Ectodermal cell (in vitro differentiated cells): ENCODE data around the gene PMVK.

Source experiments
- H3K27ac ChIP-seq: 2 replicates; pipeline ENCODE4 v1.7.0; 2013; ENCODE audit warnings: mild to moderate bottlenecking, low read depth, low read length; ENCODE audit not compliant: insufficient read depth, poor library complexity, severe bottlenecking
- H3K27me3 ChIP-seq: 2 replicates; pipeline ENCODE4 v1.7.0; 2013; ENCODE audit warnings: mild to moderate bottlenecking, low read length; ENCODE audit not compliant: insufficient read depth, control insufficient read depth, poor library complexity, severe bottlenecking
- H3K36me3 ChIP-seq: one replicate; pipeline ENCODE4 v1.7.0; 2013; ENCODE audit warnings: low read length; ENCODE audit not compliant: control insufficient read depth, insufficient read depth
- H3K4me1 ChIP-seq: one replicate; pipeline ENCODE4 v1.7.0; 2013; ENCODE audit warnings: low read length; ENCODE audit not compliant: control insufficient read depth, insufficient read depth
- H3K4me3 ChIP-seq: 2 replicates; pipeline ENCODE4 v1.7.0; 2013; ENCODE audit warnings: low read depth, low read length, control low read depth; ENCODE audit not compliant: insufficient read depth
- H3K9me3 ChIP-seq: 2 replicates; pipeline ENCODE4 v1.7.0; 2013; ENCODE audit warnings: mild to moderate bottlenecking, low read length, moderate library complexity; ENCODE audit not compliant: control insufficient read depth
- WGBS, 2 experiments: methylation state at CpG; one replicate each; pipeline ENCODE4 v1.1.7; 2013; ENCODE audit warnings: missing lambda C conversion rate in 2 of 2; 5-methylcytosine and 5-hydroxymethylcytosine counted together

The PMVK gene

GRCh38 chr1:154879038-154879421 lies 57.5 kb downstream of the PMVK start:
- H3K36me3 ChIP-seq, result no peaks in the 10 kb centered on the region
- no peaks in the 10 kb centered on the region for H3K9me3 ChIP-seq
- no peak overlapping the region for H3K27ac ChIP-seq
- no peaks in the 10 kb centered on the region for H3K4me1 ChIP-seq
- H3K27me3 ChIP-seq, result no peaks in the 10 kb centered on the region
- H3K4me3 ChIP-seq, result no peak overlapping the region
- 87% methylated on average over 16 of the region's 16 CpGs for WGBS, 2 experiments

DNA sequence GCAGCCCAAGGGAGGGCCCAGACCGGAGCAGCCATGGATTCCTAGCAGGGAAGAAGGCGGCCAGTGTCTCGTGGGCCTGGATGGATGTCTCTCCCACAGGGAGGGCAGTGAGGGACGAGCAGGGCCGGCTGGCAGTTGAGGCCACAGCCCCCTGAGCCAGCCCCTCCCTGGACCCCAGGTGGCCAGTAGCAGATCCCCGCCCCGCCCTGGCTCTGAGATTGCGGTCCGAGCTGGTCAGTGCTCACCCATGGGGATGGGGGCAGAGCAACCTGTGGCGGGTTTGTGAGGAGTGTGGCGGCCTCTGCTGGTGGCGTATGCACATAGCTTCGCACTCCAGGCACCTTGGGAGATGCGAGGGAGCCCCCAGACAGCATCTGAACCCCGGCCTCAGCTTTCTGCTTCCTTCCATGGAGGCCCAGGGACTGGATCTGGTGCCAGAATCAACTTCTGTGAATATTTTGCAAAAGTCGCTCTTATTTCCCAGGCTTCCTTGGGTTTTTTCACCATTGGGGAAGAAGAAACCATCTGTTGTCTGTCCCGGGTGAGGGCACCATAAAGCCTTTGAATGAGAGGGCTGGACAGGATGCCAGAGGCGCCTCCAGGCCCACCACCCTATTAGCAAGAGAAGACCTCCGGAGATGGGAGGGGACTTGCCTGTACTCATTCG lies 58.0 kb downstream of the PMVK start:
- WGBS, 2 experiments, result 22 to 23% methylated on average over 20 of the region's 20 CpGs
- H3K36me3 ChIP-seq, result no peaks in the 10 kb centered on the region
- no peaks in the 10 kb centered on the region for H3K9me3 ChIP-seq
- H3K27me3 ChIP-seq, result no peaks in the 10 kb centered on the region
- no peak overlapping the region for H3K4me3 ChIP-seq
- H3K27ac ChIP-seq, result no peak overlapping the region
- H3K4me1 ChIP-seq, result no peaks in the 10 kb centered on the region

DNA sequence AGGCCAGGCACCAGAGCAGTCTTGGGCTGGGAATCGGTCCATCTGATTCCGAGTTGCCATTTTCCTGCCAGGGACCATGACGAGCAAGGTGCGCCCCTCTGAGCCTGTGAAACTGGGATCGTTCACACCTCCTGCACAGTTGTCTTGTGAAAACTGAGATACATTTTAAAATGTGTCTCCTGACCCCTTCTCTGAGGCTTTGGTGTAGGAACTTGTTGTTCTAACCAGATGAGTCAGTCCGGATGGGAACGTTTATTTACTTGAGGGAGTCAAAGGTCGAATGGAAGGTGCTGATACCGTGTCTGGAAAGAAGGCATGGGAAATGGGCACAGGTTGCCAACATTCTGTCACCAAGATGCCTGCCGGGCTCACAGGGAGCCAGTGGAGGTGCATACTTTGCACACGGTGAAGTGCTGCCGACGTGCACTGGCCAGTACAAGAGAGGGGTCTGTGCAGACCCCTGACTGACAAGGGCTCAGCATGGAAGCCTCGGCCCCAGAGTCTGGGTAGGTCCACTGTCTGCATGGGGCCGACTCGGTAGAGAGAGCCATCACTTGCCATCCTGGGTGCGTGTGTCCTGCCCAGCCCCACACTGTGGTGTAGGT lies 59.0 kb downstream of the PMVK start:
- WGBS, 2 experiments, result 91 to 93% methylated on average over 17 of the region's 17 CpGs
- Histone ChIP-seq H3K36me3 (no peaks in the 10 kb centered on the region), H3K4me3 (no peak overlapping the region), H3K4me1 (no peaks in the 10 kb centered on the region), H3K9me3 (no peaks in the 10 kb centered on the region), H3K27ac (no peak overlapping the region), H3K27me3 (no peaks in the 10 kb centered on the region)

DNA sequence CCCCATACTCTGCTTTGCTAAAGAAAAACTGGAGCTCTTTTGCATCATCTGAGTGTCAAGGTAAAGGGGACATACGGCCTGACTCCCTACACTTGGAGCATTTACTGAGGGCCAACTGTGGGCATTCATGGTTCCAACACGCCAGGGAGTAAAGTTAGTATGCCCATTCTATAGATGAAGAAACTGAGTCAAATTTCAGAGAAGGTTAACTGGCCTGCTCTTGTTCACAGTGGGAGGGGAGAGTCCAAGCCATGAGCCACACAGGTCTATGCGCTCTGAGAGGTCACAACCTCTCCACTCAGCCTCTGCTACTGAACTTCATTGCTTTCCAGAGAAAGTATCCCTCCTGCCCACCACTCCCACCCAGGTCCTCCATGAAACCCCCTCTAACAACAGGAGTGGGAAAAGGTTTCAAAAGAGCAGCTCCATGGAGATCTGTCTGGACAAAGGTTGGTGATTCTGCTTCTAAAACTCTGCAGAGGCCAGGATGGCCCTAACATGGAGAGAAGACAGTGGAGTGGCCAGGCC lies 59.6 kb downstream of the PMVK start:
- H3K27ac ChIP-seq, result no peak overlapping the region
- 91% methylated on average over 3 of the region's 3 CpGs for WGBS, 2 experiments
- no peaks in the 10 kb centered on the region for H3K27me3 ChIP-seq
- H3K4me1 ChIP-seq, result no peaks in the 10 kb centered on the region
- no peaks in the 10 kb centered on the region for H3K36me3 ChIP-seq
- H3K4me3 ChIP-seq, result no peak overlapping the region
- no peaks in the 10 kb centered on the region for H3K9me3 ChIP-seq
